ENCODE data around the gene ZNF280B.

The ZNF280B gene, protein sequence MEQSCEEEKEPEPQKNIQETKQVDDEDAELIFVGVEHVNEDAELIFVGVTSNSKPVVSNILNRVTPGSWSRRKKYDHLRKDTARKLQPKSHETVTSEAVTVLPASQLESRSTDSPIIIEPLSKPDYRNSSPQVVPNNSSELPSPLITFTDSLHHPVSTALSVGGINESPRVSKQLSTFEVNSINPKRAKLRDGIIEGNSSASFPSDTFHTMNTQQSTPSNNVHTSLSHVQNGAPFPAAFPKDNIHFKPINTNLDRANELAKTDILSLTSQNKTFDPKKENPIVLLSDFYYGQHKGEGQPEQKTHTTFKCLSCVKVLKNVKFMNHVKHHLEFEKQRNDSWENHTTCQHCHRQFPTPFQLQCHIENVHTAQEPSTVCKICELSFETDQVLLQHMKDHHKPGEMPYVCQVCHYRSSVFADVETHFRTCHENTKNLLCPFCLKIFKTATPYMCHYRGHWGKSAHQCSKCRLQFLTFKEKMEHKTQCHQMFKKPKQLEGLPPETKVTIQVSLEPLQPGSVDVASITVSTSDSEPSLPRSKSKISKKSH

DNA sequence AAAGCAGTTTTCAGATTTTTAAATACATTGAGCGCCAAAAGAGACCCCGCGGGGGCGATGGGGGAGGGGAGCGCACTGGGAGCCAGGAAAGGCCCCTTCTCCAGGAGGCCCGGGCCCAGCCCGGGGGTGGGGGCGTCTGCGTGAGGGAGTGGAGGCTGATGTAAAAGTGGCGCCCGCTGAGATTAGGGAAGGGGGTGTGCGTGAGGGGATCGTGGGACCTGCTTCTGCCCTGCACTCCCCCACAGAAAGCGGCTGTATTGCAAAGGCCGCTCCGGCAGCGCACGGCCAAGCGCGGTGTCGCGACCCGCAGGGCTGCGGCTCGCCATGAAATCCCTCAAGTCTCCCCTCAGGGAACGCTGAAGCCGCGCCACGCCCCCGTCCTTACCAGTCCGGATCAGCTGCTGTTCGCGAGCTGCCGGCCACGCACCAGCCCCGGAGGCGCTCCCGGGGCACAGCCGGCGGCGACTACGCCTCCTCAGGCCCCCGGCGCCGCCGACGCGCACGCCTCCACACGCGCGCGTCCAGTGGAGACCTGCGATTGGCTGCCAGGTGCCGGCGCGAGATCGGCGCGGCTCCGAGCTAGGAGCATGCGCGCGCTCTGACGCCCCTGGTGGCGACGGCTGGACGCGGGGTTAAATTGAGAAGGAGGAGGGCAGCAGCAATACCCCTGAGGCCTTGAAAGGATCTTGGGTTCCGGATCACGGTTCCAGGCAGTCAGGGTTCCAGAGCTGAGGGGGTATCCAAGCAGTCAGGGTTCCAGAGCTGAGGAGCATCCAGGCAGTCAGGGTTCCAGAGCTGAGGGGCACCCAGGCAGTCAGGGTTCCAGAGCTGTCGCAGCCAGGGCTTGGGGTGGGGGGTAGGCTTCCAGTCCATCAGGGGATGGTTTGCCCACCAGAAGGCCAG lies at the start of gene ZNF280B:
ZNF280B (minus strand) TSS at position 469 of the 903 bp plus-strand sequence. CDS start 19,344 bp downstream, outside the sequence.
- peak; percentile 62 to 83 for DNase-seq (ENCODE audit: low read depth in 2 of 2)

DNA sequence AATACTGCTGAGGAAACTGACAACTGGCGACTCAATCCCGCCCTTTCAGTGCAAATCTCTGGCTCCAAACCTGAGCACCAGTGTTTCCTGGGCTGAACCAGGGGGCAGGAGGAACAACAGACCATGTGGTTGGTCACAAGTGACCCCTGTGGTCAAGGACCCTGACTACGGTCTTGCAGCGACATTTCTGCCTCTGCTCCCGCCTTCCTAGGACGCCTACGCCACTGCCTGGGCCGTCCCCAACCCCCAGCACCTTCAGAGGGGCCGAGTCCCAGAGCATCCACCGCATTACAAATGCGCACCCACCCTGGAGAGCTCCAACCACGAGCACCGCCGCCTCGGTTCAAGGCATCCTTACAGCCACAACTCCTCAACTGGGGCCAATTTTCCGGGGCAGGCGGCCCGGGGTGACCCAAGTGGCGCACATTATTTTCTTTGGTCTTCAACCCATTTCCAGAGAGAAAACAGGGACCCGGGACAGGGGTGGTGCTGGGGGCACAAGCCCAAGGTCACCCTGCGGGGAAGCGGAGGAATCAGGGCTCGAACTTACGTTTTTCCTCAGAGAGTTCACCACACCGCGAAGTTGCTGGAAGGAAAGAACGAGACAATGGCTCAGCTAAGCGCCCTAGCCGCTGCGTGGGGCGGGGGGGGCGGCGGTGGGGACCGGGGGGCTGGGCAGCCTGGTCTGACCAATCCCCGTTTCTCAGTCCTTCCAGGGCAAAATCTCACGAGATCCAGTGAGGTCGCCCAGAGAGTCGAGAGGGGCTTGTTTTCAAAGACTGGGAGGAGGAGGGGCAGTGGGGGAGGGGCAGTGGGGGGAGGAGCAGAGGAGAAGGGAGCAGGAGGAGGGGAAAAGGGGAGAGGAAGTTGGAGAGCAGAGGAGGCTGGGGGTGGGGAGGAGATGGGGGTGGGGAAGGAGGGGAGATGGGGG lies 48.7 kb upstream of the ZNF280B start:
- no peak for DNase-seq (ENCODE audit: low read depth in 2 of 2)

GRCh38 chr22:22556578-22556977 lies 48.0 kb upstream of the ZNF280B start:
- no peak for DNase-seq (ENCODE audit: low read depth in 2 of 2)

- DNase-seq (ENCODE audit: low read depth in 2 of 2): no peak
Measured at GRCh38 chr22:22555596-22555995, 47.1 kb upstream of the ZNF280B start.

DNA sequence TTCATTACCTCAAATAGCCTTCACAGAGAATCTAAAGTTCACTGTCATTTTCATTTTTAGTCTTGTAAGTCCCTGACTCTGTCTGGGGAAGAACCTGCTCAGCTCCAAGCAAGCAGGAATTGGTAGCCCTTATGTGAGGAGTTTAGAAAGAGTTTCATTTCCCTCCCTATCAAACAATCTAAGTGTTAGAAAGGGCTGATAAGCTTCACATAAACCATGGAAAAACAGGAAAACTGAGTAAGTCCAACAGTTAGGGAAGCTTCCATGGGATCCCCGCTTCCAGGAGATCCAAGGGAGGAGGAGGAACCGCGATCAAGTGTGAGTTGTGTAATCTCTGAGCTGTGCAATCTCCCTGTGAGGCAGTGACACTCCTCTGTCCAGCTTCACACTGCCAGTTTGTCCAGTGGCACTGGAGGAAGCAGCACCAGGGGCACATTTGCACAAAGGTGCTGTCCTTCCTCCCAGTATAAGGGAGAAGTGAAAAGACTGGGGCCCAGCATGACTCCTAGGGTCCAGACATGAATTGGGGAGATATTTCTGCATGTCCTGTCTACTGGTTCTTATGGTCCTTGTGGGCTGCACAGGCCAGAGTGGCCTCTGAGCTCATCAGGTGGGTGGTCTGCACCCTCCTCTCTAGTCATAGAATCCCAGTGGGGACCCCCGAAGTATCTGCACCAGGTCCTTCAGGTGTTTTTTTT lies 46.2 kb upstream of the ZNF280B start:
- no peak for DNase-seq (ENCODE audit: low read depth in 2 of 2)

GRCh38 chr22:22553735-22554586 lies 45.4 kb upstream of the ZNF280B start:
- no peak for DNase-seq (ENCODE audit: low read depth in 2 of 2)

GRCh38 chr22:22553141-22553540 lies 44.6 kb upstream of the ZNF280B start:
- DNase-seq (ENCODE audit: low read depth in 2 of 2): no peak

DNA sequence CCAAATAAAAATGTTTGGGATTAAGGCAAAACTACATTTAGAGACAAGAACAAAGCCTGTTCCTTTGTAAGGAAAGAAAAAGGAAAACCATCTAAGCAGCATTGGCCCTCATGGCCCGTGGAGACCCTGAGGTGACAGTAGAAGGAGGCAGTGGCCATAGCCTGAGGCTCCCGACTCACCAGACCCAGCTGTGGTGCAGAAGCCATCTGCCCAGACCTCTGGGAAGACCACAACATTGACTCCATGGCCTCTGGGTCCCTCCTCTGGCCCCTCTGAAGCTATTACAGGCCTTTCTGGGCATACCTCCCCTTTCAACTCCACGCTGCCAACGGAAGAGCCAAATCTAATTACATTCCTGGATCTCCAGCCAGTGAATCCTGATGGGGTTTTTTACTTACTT lies 44.1 kb upstream of the ZNF280B start:
- no peak for DNase-seq (ENCODE audit: low read depth in 2 of 2)

- DNase-seq (ENCODE audit: low read depth in 2 of 2): no peak
Measured at GRCh38 chr22:22550789-22551434, 42.4 kb upstream of the ZNF280B start.

- DNase-seq (ENCODE audit: low read depth in 2 of 2): no peak
Measured at GRCh38 chr22:22548910-22549309, 40.4 kb upstream of the ZNF280B start.

DNA sequence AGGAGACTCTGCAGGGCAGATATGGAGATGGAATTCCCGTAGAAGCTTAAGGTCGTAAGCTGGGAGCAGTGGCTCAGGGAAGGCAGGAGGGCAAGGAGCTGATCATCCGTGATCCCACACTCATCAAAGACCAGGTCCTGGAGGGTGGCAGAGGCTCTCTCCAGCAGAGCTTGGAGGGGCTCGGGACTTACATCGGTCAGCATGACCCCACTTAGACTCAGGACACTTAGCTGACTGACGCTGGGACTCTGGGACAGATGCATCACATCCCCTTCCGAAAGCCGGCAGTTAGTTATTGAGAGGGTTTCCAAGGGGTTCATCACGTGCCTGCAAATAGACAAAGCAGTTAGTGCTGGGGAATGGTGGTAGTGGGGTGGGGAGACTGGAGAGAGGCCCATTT lies 39.8 kb upstream of the ZNF280B start:
- no peak for DNase-seq (ENCODE audit: low read depth in 2 of 2)

DNA sequence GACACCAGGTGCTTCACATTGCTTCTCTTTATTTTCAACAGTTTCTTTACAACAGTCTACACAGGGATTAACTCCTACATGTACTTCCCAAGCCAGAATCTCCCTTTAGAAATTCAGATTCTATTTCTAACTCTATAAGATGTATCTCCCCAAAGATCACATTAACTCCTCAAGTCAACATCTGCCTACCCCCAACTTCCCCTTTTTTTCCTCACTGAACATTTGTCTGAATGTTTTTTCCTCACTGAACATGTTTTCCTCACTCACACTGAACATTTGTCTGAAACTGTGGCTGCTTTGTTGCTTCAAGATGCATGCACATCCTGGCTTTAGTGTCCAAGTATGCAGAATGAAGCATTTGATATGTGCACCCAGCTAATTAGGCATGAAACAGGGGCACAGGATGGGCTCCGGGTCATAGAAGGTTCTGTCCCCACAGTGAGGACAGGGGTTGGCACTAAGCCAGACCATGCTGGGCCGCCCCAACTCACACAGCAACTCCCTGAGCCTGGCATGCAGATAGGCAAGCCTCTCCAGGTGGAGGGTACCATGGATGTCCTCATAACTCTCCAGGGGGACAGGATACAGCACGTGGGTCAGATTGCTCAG lies 39.3 kb upstream of the ZNF280B start:
- no peak for DNase-seq (ENCODE audit: low read depth in 2 of 2)

DNA sequence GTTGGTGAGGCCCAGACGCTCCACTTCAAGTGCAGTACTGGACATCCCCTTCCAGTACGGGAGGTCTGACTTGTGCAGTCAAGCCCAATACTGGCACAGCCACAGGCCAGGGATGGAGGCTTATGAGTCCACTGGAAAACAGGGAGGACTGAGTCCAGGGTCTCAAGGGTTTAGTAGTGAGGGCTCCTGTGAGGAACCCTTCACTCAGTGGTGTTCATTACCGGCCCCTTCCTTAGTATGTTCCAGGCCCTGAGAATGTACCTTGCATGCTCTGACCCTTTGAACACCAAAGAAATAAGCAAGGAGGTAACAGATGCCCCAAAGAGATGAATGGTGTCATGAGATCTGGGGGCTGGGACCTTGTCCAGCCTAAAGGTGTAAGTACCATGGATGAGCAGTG lies 38.7 kb upstream of the ZNF280B start:
- no peak for DNase-seq (ENCODE audit: low read depth in 2 of 2)

DNA sequence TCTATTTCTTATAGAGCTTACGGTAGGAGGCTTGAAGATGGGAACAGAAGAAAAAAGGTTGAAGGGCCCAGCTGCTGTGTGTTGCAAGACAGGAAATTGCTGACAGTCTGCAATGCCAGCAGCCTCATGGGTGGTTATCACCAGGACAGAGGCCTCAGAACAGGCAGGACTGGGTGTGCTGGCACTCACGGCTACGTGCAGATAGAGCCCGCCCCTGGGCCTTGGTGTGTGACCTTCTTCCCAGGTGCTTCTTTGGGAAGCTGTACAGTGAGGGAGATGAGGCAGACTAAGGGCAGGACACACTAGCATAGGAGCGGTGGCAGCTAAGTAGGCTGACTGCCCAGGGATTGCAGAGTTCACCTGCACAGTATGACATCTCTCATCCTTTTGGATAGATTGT lies 37.9 kb upstream of the ZNF280B start:
- no peak for DNase-seq (ENCODE audit: low read depth in 2 of 2)

GRCh38 chr22:22545084-22545483 lies 36.5 kb upstream of the ZNF280B start:
- DNase-seq (ENCODE audit: low read depth in 2 of 2): no peak

DNA sequence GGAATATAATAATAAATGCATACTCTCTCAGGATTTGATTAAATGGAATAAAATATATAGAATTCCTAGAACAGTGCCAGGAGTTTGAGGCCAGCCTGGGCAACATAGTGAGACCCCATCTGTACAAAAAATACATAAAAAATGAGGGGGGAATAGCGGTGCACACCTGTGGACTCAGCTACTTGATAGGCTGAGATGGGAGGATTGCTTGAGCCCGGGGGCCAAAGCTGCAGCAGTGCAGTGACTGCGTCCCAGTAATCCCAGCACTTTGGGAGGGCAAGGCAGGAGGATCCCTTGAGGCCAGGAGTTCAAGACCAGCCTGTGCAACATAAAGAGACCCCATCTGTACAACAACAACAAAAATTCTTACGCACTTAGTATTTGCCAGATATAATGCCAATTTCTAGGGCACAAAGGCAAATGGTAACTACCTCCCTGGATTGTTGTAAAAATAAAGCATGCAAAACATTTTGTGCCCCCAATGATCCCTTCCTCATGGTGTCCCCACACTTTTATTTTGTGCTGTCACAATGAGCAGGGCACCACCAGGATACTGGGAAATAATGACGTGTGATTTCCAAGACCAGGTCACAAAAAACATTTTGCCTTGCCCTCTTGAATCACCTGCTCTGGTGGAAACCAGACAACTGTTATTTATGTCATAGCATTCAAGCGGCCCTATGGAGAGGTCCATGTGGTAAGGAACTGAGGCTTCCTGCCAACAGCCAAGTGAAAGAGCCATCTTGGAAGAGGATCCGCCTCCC lies 29.9 kb upstream of the ZNF280B start:
- DNase-seq (ENCODE audit: low read depth in 2 of 2): no peak

GRCh38 chr22:22536916-22537315 lies 28.4 kb upstream of the ZNF280B start:
- no peak for DNase-seq (ENCODE audit: low read depth in 2 of 2)

- DNase-seq (ENCODE audit: low read depth in 2 of 2): no peak
Measured at GRCh38 chr22:22536515-22536914, 28.0 kb upstream of the ZNF280B start.

Measured in stimulated activated CD4-positive, alpha-beta T cell treated with anti-CD3 and anti-CD28 coated beads, Interleukin-12 subunit alpha, Interleukin-12 subunit beta, amount 100 ng/mL, for 24 hours (primary cell).